GM21390 (cell line): Measurements from ENCODE around the gene RPL11.
"Not testable (repeated sequence)": the region's sequence is repeated elsewhere in the genome, so short reads cannot be mapped to it uniquely, and the experiment has no call there.

Experiments used
- ATAC-seq: cut with Tn5 transposase; IDR thresholded peaks from one replicate; pipeline ENCODE4 v1.9.1; 2021; ENCODE audit not compliant: unreplicated experiment

The RPL11 gene

DNA sequence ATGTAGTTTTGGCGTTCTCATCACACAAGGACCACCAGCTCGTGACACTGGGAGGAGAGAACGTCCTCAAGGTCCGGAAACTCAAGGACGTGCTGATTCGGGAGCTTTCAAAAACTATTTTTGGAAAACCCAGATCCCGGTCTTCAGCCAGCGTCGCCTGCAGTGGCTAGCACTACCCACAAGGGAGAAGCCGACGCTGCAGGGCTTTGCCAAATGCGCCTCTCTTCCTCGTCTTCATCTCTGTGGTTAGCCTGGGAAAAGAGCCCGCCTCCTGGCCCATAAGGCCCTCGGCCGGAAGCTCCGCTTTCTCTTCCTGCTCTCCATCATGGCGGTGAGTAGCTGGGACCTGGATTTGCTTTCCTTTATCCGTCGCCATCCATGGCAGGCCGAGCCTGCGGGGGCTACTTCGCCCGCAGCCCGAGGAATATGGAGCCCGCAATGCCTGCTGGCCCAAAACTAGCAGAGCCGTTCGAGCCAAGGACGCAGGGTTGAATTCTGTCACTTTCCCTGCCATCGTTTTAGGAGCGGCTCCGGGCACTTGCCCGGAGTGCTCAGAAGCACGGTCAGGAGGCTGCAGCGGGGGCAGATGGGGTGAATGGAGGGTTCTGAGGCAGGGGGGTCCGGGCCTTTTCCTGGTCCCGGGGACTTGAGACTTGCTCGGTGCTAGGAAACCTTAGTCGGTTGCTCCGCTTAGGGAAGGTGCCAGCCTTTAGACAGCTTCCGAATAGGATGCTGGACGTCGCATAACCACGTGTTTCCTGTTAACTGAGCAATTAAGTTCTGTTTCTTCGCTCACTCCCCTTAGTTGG, at the start of gene RPL11:
Gene RPL11 (plus strand): TSS at position 308 of the 809 bp plus-strand sequence. CDS start 18 bp downstream, at position 326.
- peak; percentile 88 for ATAC-seq

DNA sequence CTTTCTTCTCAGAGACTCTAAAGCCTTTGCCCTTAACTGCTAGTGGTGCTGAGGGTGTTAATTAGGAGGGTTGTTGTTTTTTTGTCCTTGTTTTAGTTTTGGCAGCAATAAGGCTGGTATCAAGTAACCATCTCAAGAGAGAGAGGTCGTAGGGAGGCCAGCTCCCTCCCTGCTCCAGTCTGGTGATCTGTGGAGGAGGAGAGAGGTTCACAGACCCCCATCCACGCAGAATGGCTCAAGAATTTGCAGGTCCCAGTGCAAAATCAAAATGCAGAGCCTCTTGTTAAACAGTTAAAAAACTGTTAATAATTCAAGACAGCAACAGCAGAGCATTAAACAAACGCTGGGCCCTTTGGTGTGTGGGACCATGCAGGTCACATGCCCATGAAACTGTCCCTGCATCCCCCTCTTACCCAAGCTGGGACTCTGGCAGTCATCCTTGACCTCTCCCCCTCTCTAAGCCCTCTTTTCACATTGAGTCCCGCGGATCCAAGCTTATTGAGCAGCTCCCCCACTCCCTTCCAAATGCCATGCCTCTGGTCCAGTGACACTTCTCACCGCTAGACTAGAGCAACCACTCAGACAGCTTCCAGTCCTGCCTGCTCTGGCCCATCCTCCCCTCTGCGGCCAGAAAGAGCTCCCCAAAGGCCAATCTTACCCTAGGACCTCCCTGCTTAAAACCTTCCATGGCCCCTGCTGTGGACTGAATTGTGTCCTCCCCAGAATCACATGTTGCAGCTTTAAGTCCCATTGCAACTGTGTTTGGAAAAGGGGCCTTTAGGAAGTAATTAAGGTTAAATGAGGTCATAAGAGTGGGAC, 47.7 kb upstream of the RPL11 start:
- ATAC-seq = no peak

DNA sequence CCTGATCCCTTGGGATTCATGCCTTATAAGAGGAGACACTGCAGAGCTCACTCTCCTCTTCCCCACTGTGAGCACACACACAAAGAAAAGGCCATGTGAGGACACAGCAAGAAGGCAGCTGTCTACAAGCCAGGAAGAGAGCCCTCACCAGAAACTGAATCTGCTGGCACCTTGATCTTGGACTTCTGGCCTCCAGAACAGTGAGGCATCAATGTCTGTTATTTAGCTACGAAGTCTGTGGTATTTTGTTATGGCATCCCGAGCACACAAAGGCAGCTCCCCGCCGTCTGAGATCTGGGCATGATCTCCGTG, 47.1 kb upstream of the RPL11 start:
- ATAC-seq = no peak

DNA sequence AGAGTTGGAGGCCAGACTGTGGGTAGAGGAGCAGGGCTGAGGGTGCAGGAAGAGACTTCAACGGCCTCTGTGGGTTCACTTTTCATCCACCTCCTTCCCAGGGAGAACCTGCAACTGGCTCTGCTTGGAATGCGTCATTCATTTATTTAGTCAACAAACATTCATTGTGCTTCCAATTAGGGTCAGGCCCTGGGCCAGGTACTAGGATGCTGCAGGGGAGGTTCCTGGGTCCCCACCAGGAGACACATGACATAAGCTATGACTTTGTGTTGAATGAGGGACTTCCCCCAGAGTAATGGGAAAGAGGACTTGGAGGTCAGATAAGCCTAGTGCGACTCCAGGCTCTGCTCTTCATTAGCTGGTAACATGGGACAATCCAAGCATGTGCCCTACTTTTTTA, 46.3 kb upstream of the RPL11 start:
- ATAC-seq = no peak

DNA sequence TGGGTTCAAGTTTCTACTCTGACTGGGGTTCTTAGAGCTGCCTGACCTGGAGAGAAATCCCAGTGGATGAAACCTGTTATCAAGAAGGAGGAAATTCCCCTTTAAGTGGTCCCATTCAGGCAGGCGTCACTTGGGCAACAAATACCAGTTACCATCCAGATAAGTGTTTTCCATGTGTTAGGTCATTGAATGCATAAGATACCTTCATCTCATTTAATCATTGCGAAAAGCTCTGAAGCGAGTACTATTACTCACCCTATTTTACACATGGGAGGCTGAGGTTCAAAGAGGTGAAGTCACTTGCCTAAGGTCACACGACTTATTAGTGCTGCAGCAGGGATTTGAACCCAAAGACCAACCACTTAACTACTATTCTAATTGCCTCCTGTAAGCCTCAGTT, 45.5 kb upstream of the RPL11 start:
- no peak for ATAC-seq

DNA sequence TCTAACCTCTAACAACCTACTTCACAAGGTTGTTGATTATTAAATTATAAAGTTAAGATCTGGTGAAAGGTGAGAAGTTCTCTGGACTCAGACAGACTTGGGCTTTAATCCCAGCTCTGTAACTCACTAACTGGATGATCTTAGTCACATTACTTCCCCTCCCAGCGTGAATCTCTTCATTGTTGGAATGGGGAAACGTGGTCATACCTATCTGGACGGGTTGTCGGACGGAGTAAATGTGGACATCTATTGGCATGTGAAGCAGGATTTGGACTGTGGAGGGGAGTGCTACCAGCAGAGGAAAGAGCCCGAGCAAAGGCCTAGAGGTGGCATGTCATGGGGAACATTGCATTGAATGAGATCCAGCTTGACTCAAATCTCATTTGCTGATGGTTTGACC, 45.1 kb upstream of the RPL11 start:
- ATAC-seq = no peak

DNA sequence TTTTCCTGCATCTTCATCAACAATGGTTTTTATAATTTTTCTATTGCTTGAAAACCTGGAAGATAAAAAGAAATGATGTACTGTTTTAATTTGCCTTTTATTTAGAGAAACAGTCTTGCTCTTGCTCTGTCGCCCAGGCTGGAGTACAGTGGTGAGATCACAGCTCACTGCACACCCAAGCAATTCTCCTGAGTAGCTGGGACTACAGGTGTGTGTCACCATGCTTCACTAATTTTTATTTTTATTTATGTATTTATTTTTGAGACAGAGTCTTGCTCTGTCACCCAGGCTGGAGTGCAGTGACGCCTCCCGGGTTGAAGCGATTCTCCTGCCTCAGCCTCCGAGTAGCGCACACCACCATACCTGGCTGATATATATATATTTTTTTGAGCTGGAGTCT, 43.0 kb upstream of the RPL11 start:
- no peak for ATAC-seq

DNA sequence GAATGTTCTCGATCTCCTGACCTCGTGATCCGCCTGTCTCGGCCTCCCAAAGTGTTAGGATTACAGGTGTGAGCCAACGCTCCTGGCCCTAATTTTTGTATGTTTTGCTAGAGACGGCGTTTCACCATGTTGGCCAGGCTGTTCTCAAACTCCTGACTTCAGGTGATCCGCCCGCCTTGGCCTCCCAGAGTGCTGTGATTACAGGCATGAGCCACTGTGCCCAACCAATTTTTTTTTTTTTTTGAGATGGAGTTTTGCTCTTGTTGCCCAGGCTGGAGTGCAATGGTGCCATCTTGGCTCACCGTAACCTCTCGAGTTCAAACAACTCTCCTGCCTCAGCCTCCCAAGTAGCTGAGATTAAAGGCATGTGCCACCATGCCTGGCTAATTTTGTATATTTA, 42.4 kb upstream of the RPL11 start:
- ATAC-seq = not testable (repeated sequence)

DNA sequence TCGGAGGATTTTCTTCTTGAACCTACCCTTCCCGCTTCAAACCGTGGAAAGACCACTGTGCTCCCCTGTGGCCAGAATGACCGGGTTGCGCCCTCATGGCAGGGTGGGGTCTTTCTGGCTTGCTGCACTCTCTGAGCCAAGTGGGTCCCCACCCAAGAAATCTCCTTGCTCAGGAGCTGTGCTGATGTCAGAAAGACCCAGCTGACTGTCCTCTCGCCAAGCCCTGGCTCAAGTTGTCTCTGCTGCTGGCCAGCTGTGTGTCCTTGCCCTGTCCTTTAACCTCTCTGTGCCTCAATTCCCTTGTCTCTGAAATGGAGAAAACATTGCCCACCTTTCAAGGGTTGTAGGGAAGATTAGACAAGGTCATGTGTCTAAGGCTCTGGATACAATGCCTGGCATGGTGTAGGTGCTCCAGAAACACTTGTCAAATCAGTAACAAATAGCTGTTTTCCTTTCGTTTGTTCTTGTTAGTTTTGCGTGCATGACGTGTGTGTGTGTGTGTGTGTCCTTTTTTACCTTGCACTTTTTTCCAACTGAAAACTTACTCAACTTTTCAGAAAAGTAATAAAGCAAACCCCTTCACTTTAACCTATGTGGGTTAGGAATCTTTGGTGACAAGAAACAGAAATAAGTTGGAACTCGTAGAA, 41.1 kb upstream of the RPL11 start:
- no peak for ATAC-seq

DNA sequence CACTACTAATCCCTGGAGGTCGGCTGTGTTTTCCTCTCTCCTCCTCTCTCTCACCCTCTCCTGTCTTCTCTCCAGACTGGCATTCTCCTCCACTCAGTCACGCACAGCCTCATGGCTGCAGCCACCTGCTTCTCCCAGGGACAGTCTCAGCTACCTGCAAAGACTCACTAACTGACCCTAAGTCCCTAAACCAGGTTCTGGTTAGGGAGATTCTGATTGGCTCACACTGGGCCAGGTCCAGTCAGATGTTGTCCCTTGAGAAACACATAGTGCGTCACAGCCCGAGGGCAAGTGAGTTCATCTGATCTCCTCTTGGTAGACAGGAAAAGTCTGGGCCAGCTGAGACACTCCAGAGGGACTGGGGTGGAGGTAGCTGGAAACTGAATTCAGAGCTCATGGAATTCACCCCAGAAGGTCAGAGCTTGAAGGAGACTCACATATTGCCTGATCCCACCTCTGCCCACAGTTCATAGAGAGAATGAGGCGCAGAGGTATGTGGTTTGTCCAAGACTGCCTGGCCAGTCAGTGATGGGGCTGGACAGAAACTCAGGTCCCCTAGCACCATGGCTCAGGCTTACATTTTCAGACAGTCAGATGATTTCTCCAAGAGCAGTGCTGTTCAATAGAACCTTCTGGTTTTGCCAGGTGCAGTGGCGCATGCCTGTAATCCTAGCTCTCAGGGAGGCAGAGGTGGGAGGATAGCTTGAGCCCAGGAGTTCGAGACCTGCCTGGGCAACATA, 40.4 kb upstream of the RPL11 start:
- ATAC-seq = no peak

DNA sequence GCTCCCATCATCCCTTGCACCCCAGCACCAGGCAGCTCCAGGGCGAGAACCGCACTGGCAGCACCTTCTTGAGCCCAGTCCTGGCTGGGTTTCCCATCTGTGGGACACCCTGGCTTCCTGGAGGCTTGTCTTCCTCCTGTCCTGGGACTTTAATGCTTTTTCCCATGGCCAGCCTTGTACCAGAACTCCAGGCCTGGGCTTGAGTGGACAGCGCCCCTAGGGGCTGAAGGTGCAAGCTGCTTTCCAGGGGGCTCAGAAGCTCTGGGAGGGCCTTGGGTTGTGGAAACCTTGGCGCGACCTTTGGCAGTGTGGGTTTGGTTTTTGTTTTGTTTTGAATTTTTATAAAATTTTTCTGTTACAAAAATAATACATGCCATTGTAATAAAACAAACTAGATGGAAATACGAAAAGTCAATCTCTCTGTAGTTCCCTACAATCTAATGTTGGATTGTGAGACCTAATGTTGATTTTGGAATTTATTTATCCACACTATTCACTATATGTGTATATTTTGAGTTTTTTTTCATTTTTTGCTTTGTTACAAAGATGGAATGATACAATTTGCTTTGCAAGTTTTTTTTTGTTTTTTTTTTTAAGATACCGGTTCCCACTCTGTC, 33.8 kb upstream of the RPL11 start:
- ATAC-seq = no peak

DNA sequence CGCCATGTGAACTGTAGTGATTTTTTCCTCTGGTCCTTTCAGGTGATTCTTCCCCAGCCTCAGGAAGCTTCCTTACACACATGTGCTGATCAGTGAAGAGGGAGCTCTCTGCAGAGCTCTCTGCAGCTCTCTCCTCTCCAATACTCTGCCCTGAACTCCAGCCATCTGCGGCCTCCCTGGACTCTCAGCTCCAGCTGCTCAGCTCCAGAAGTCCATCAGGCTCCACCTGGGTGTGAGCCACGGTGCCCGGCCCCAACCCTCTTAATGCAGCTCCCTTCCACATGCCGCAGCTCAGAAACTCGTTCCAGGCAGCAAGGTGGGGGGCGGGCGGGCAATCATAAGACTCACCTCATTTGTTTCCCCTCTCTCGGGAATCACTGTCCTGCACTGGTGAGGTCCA, 30.9 kb upstream of the RPL11 start:
- ATAC-seq = no peak

DNA sequence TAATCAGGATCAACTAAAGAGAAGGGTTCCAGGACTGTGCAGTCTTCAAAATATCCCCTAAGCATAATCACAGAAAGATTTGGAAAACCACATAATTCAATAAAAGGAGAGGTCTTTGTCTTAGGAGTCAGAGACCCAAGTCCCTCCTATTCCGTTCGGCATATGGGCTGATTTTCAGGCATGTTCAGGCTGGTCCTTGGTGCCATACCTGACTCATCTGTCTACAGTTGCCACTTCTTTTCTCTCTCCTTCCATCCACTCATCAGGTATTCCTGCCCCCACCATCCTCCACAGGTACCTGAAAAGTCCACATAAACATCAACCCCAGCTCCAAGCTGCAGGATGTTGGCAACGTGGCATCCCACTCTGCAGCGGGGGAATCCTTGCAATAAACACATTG, 29.7 kb upstream of the RPL11 start:
- ATAC-seq = no peak

DNA sequence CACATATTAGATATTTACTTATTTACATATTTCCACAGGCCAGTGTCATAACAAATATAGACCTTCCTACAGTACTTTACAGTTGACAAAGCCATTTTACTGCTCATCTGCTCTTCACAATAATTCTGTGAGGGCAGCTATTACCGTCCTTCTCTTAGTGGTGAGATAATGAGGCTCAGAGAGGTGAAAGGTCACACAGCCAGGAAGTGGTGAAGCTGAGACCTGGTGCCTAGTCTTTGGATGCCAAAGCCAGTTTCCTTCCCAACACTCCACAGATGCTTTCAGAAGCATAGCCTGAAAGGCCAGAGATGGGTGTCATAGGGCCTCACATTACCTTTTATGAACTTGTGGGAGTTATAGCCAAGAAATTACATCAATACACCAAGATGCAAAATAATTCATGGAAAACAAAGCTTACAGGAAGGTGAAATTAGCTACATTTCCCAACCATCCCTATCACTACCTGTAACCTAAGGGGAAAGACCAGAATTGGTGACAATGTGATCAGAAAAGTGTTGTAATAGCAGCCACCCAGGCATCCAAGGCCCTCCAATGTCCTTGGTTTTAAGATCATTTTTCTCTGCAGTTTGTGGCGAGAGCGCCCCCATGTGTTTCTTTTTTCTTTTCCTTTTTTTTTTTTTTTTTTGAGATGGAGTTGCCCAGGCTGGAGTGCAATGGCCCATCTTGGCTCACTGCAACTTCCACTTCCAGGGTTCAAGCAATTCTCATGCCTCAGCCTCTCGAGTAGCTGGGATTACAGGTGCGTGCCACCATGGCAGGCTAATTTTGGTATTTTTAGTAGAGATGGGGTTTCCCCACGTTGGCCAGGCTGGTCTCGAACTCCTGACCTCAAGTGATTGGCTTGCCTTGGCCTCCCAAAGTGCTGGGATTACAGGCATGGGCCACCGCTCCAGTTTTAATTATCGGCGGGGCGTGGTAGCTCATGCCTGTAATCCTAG, 26.5 kb upstream of the RPL11 start:
- ATAC-seq = no peak

DNA sequence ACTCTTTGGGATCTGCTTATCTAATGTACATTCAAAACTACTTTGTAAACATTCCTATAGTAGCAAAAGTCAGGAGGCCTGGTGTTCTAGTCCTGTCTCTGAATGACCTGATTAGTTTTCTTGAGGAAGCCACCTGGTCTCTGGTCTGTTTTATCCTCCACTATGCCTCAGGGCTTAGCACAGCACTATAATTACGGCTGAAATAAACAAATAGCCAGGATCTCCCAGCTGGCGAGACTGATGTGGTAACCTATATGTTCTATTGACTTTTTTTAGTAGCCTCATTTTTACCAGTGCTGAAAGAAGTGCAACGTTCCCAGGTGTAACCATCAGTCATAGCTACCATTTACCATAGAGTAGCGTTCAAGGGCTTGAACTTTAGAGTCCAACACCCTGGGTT, 24.2 kb upstream of the RPL11 start:
- ATAC-seq = no peak

DNA sequence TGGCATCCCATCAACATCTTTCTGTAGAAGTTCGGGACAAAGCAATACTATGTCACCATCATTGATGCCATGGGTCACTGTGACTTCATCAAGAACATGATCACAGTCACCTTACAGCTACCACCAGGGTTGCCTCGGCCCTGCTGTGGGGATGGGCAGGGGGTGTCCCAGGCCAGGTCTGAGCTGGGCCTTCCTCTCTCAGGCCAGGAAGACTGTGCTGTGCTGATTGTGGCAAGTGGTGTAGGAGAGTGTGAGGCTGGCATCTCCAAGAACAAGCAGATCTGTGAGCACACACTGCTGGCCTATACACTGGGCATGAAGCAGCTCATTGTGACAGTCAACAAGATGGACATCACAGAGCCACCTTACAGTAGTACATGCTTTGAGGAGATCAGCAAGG, 20.9 kb upstream of the RPL11 start:
- no peak for ATAC-seq

DNA sequence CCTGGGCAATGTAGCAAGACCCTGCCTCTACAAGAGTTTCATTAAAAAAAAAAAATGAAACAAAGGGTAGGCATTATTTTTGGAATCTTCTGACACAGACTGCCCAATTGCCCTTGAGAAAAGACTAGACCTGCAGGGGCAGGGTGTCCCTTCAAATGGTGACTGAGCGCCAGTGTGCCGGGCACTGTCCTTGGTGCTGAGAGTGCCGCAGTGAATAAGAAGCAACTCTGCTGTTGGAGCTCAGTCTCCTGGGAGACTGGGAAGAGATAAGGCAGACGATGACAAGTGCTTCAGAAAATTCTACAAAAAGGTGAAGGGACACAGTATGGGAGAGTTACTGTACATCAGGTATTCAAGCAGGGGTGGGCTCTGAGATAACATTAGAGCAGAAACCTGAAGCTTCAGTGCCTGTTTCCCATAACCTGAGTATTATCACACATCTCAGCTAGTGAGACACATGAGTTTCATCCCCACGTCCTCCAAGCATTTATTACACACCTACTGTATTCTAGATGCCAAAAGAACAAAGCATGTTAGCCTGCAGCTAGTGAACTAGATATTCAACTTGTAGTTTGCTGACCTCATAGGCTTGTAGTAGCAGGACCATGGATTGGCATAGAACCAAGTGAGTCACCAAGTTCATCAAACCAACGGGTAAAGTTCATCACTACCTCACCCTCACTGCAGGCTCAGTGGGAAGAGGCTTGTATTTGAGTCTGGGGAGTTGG, 18.4 kb upstream of the RPL11 start:
- no peak for ATAC-seq

DNA sequence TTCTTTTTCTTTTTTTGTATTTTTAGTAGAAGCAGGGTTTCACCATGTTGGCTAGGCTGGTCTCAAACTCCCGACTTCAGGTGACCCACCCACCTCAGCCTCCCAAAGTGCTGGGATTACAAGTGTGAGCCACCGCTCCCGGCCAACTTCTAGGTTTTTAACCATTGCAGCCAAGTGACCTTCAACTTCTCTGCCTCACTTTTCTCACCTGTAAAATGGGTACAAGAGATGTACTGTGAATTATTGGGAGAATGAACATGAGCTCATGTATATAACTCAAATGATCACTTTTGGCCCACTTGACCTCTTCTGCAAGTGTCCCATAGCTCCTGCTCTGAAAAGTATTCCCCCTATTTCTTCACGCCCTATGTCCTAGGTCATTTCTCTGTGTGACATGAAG, 11.8 kb upstream of the RPL11 start:
- no peak for ATAC-seq

DNA sequence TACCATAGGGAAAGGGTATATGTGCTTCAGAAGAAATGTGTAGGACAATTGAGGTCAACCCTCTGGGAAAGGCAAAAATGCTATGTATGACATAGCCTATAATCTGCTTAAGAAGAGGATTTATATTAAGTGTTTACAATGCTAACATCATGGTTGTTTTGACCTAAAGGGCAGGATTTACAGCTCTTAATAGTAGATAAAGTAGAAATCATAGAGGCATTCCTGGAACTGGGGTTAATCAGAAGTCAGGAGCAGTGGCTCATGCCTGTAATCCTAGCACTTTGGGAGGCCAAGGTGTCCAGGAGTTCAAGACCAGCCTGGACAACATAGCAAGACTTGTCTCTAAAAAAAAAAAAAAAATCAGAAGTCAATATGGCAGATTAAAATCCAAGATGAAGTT, 8.7 kb upstream of the RPL11 start:
- ATAC-seq = no peak
